Hepatocyte (in vitro differentiated cells): ENCODE results near the gene GPBAR1. TPM values are rescaled to one million over a fixed set of nuclear protein-coding genes. Genes with fewer than 3 reads are reported as not detected.
A peak's percentile ranks its signal among the peaks of the same experiment; 100 is the strongest.

Experiments
- DNase-seq: peaks from one replicate; pipeline ENCODE4 v3.0.0-alpha.2; 2016; ENCODE audit warnings: low spot score
- H2AFZ ChIP-seq: fragments of 200-600 bp; sonication (generic); 2 replicates; pipeline ENCODE4 v1.6.0; 2016; ENCODE audit warnings: antibody characterized with exemption, mild to moderate bottlenecking
- H3K27ac ChIP-seq: fragments of 200-600 bp; sonication (generic); 2 replicates; pipeline ENCODE4 v1.5.1; 2016; ENCODE audit warnings: mild to moderate bottlenecking
- H3K27me3 ChIP-seq: fragments of 200-600 bp; sonication (generic); 2 replicates; pipeline ENCODE4 v1.6.1; 2016
- H3K36me3 ChIP-seq: fragments of 200-600 bp; sonication (generic); replicated peaks from 2 replicates; pipeline ENCODE4 v1.5.1; 2016; ENCODE audit warnings: low read depth; ENCODE audit not compliant: insufficient read depth
- H3K4me1 ChIP-seq: fragments of 200-600 bp; sonication (generic); 2 replicates; pipeline ENCODE4 v1.5.1; 2016; ENCODE audit warnings: mild to moderate bottlenecking, moderate library complexity; ENCODE audit not compliant: insufficient read depth
- H3K4me2 ChIP-seq: fragments of 200-600 bp; sonication (generic); 2 replicates; pipeline ENCODE4 v1.6.0; 2016
- H3K4me3 ChIP-seq: fragments of 200-600 bp; sonication (generic); 2 replicates; pipeline ENCODE4 v1.5.1; 2016; ENCODE audit warnings: mild to moderate bottlenecking
- H3K79me2 ChIP-seq: fragments of 200-600 bp; sonication (generic); 2 replicates; pipeline ENCODE4 v1.6.0; 2017; ENCODE audit warnings: mild to moderate bottlenecking
- H3K9me2 ChIP-seq: fragments of 200-600 bp; sonication (generic); replicated peaks from 2 replicates; pipeline ENCODE4 v1.6.0; 2017; ENCODE audit warnings: mild to moderate bottlenecking; ENCODE audit not compliant: insufficient read depth
- H3K9me3 ChIP-seq: fragments of 200-600 bp; sonication (generic); 2 replicates; pipeline ENCODE4 v1.5.1; 2016; ENCODE audit warnings: low read depth, mild to moderate bottlenecking
- H4K20me1 ChIP-seq: fragments of 200-600 bp; sonication (generic); 2 replicates; pipeline ENCODE4 v1.6.0; 2016; ENCODE audit warnings: mild to moderate bottlenecking; ENCODE audit not compliant: insufficient read depth, poor library complexity, severe bottlenecking
- EZH2 ChIP-seq: fragments of 200-600 bp; sonication (generic); IDR thresholded peaks from 2 replicates; pipeline ENCODE4 v1.6.1; 2016; ENCODE audit warnings: antibody characterized with exemption, mild to moderate bottlenecking, borderline replicate concordance
- EZH2phosphoT487 ChIP-seq: fragments of 200-600 bp; sonication (generic); IDR thresholded peaks from one replicate; pipeline ENCODE4 v1.6.1; 2018; ENCODE audit warnings: antibody characterized with exemption, mild to moderate bottlenecking, low read depth, moderate library complexity; ENCODE audit not compliant: unreplicated experiment, severe bottlenecking
- WGBS: methylation state at CpG from one replicate; pipeline ENCODE4 v1.1.6; 2016; ENCODE audit warnings: low lambda C conversion rate; ENCODE audit errors: missing lambda C conversion rate; 5-methylcytosine and 5-hydroxymethylcytosine counted together
- polyA plus RNA-seq: library from polyadenylated mRNA; unstranded; fragments of >200 nt; fragmentation: Nextera tagmentation; extraction: Ambion mirVana; gene quantifications from 2 replicates; pipeline ENCODE4 v1.2.1, GENCODE V29; 2016
- total RNA-seq: library from RNA; depleted of rRNA; stranded (reverse); fragments of >200 nt; gene quantifications from 2 replicates; pipeline ENCODE4 v1.2.3, GENCODE V29; 2014
- TF ChIP-seq, protein P1 (sequence below): fragments of 200-600 bp; sonication (generic); IDR thresholded peaks from 2 replicates; pipeline ENCODE4 v1.5.1; 2016; ENCODE audit warnings: antibody characterized with exemption, mild to moderate bottlenecking; ENCODE audit not compliant: poor library complexity

GPBAR1 gene
- total and polyA plus RNA-seq, 2 experiments from 2014 or later = 6.1 to 23.4 TPM

DNA sequence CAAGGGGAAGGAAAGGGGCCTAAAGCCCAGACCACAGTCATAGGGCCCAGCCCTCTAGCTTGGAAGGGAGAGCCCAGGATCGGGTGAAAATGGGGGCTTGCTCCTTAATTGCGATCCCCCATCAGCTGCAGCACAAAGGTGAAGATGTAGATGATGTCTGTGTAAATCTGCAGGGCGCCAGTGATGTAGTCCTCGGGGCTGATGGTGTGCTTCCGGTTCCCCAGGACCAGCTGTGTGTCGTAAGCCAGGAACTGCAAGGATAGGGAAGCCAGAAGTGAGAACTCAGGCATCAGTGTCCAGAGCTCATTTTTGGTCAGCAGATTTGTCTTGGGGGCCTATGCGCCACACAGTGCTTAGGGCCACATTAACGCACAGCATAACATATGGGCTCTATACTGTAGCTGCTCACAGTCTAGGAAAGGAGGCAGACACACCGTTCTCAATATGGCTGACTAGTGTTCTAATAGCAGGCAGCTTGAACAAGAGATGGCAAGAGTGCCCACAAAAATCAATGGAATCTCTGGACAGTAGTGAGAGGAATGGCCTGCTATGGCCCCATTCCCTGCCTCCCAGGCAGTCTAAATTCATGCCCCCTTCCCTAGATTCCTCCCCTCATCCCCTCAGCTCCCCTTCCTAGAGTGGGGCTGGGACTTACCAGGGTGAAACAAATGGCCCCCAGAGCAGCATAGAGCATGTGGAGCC, 14.7 kb downstream of the GPBAR1 start:
- Histone ChIP-seq H3K9me3 (no peaks in the 10 kb centered on the region), H3K4me2 (no peak overlapping the region), H3K4me1 (peaks cover 21% of the 10 kb centered on the region), H3K4me3 (no peak overlapping the region), H3K9me2 (no peaks in the 10 kb centered on the region), H3K36me3 (no peaks in the 10 kb centered on the region), H4K20me1 (peaks cover 7% of the 10 kb centered on the region), H3K27ac (peak overlapping the region; percentile 76), H3K79me2 (peaks cover 28% of the 10 kb centered on the region), H2AFZ (no peak overlapping the region), H3K27me3 (no peaks in the 10 kb centered on the region)
- no peak for DNase-seq
- 86% methylated on average over 9 of the region's 9 CpGs for WGBS
- TF ChIP-seq, protein P1, sequence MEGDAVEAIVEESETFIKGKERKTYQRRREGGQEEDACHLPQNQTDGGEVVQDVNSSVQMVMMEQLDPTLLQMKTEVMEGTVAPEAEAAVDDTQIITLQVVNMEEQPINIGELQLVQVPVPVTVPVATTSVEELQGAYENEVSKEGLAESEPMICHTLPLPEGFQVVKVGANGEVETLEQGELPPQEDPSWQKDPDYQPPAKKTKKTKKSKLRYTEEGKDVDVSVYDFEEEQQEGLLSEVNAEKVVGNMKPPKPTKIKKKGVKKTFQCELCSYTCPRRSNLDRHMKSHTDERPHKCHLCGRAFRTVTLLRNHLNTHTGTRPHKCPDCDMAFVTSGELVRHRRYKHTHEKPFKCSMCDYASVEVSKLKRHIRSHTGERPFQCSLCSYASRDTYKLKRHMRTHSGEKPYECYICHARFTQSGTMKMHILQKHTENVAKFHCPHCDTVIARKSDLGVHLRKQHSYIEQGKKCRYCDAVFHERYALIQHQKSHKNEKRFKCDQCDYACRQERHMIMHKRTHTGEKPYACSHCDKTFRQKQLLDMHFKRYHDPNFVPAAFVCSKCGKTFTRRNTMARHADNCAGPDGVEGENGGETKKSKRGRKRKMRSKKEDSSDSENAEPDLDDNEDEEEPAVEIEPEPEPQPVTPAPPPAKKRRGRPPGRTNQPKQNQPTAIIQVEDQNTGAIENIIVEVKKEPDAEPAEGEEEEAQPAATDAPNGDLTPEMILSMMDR = no peak
- no peak for TF ChIP-seq EZH2
- TF ChIP-seq EZH2phosphoT487 = no peak

DNA sequence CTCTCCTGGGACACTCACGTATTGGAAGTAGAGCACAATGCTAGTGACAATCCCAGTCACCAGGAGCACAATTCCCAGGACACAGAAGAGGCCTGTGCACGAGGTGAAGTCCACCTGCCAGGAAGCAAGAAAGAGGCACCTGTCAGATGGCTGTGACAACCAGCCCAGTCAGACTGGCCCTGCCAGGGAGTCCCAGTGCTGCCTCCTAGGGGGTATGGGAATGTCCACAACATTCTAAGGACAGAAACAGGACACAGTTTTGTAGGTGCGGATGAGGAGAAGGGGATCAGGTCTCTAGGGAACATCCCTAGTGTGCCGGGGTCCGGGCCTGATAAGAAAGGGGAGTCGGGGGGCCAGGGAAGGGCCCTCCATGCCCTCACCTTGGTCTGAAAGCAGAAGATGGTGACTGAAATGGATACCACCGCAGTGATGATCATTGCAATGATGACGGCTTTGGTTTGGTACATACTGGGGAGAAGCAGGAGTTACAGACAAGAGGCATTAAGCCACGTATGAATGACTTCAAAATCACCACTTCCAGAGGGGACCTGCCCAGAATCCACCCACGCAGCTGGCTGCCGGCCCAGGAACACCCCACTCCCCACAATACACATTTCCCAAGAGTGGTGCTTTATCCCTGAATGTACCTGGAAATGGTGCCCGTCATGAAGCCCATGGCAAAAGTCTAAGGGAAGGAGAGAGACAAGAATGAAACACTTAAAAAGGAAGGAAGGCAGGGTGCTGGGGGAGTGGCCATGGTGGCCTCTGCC, 16.4 kb downstream of the GPBAR1 start:
- no peaks in the 10 kb centered on the region for H3K36me3 ChIP-seq
- no peaks in the 10 kb centered on the region for H3K9me3 ChIP-seq
- peaks cover 24% of the 10 kb centered on the region for H3K79me2 ChIP-seq
- peaks cover 12% of the 10 kb centered on the region for H4K20me1 ChIP-seq
- 89% methylated on average over 12 of the region's 12 CpGs for WGBS
- peaks cover 13% of the 10 kb centered on the region for H3K4me1 ChIP-seq
- DNase-seq = no peak
- no peak overlapping the region for H3K27ac ChIP-seq
- H3K27me3 ChIP-seq = no peaks in the 10 kb centered on the region
- TF ChIP-seq, protein P1 = no peak
- TF ChIP-seq EZH2 = no peak
- no peak for TF ChIP-seq EZH2phosphoT487
- H3K4me2 ChIP-seq = no peak overlapping the region
- H3K4me3 ChIP-seq = no peak overlapping the region
- no peaks in the 10 kb centered on the region for H3K9me2 ChIP-seq
- no peak overlapping the region for H2AFZ ChIP-seq

DNA sequence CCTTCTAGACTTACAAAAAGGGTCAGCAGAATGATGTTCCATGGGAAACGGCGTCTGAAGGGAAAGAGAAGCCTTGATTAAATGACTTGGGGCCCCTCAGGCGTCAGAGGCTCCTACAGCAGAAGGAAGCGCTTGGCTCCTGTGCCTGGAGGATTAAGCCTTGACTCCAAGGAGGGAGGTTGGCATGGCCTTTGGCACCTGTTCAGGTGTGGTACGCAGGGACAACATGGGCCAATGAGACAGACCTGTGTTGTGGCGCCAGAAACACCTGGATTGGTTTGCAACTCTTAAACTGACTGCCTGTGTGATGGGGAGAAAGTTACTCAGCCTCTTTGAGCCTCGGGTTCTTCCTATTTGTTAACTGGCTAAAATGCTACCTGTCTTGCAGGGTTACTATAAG, 17.1 kb downstream of the GPBAR1 start:
- peaks cover 31% of the 10 kb centered on the region for H3K79me2 ChIP-seq
- DNase-seq = no peak
- H3K9me3 ChIP-seq = no peaks in the 10 kb centered on the region
- H3K27me3 ChIP-seq = no peaks in the 10 kb centered on the region
- 93% methylated on average over 7 of the region's 7 CpGs for WGBS
- peaks cover 13% of the 10 kb centered on the region for H3K4me1 ChIP-seq
- H3K4me3 ChIP-seq = no peak overlapping the region
- H4K20me1 ChIP-seq = peaks cover 17% of the 10 kb centered on the region
- no peaks in the 10 kb centered on the region for H3K36me3 ChIP-seq
- no peak overlapping the region for H2AFZ ChIP-seq
- no peak overlapping the region for H3K4me2 ChIP-seq
- no peak overlapping the region for H3K27ac ChIP-seq
- TF ChIP-seq EZH2phosphoT487 (no peak), EZH2 (no peak)
- TF ChIP-seq, protein P1 = no peak
- no peaks in the 10 kb centered on the region for H3K9me2 ChIP-seq
